Prostate gland (tissue), 2 donors: ENCODE measurements around the gene PTPRC.

Experiments
- CTCF ChIP-seq, 4 experiments: fragments of 200-600 bp in 2 of 4; fragments of 450-650 bp in 2 of 4; sonication (generic) in 2 of 4; IDR thresholded peaks; 1 replicate in 3 of 4; 2 replicates in 1 of 4; pipeline ENCODE4 v1.5.1; 2016 to 2019; ENCODE audit warnings: antibody characterized with exemption in 4 of 4, mild to moderate bottlenecking in 2 of 4, moderate library complexity in 2 of 4
- POLR2A ChIP-seq: fragments of 450-650 bp; IDR thresholded peaks from one replicate; pipeline ENCODE4 v1.6.1; 2016; ENCODE audit warnings: antibody characterized with exemption, mild to moderate bottlenecking
- POLR2AphosphoS5 ChIP-seq: sonication (generic); formaldehyde crosslinking; IDR thresholded peaks from one replicate; pipeline ENCODE4 v1.6.1; 2017; ENCODE audit warnings: antibody characterized with exemption

GRCh38 chr1:198683449-198683848 is 44.6 kb downstream of the PTPRC start:
- TF ChIP-seq CTCF (IDR thresholded peaks at IDR 0.05) (no peak), POLR2A (no peak), POLR2AphosphoS5 (no peak)
